Measurements from ENCODE around the gene SLC16A6.

DNA sequence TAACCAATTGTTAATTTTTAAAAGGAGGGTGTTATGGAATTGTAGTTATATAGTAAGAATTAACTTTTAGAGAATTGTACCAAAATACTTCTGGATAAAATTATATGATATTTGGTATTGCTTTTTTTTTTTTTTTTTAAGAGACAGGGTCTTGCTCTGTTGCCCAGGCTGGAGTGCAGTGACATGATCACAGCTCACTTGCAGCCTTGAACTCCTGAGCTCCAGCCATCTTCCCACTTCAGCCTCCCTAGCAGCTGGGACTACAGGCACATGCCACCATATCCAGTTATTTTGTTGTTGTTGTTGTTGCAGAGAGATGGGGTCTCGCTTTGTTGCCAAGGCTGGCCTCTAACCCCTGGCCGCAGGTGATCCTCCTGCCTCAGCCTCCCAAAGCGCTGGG lies 8.9 kb upstream of the SLC16A6 start:
- TF ChIP-seq, protein P1, sequence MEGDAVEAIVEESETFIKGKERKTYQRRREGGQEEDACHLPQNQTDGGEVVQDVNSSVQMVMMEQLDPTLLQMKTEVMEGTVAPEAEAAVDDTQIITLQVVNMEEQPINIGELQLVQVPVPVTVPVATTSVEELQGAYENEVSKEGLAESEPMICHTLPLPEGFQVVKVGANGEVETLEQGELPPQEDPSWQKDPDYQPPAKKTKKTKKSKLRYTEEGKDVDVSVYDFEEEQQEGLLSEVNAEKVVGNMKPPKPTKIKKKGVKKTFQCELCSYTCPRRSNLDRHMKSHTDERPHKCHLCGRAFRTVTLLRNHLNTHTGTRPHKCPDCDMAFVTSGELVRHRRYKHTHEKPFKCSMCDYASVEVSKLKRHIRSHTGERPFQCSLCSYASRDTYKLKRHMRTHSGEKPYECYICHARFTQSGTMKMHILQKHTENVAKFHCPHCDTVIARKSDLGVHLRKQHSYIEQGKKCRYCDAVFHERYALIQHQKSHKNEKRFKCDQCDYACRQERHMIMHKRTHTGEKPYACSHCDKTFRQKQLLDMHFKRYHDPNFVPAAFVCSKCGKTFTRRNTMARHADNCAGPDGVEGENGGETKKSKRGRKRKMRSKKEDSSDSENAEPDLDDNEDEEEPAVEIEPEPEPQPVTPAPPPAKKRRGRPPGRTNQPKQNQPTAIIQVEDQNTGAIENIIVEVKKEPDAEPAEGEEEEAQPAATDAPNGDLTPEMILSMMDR (conservative IDR thresholded peaks at IDR 0.05; ENCODE audit: low read depth, low read length) = no peak
- TF ChIP-seq EZH2 (IDR thresholded peaks at IDR 0.05; ENCODE audit: low read length, unreplicated experiment) (no peak), EZH2phosphoT487 (IDR thresholded peaks at IDR 0.05; ENCODE audit: borderline replicate concordance, low read length) (no peak)

All from PC-3 (cell line).